Breast epithelium (tissue), 3 donors: ENCODE results near the gene TMCO4.

Experiments used
- POLR2A ChIP-seq: fragments of 450-650 bp; IDR thresholded peaks from one replicate; pipeline ENCODE4 v1.6.1; 2016; ENCODE audit warnings: antibody characterized with exemption, mild to moderate bottlenecking, moderate library complexity
- POLR2AphosphoS5 ChIP-seq, 3 donors: sonication (generic); formaldehyde crosslinking; IDR thresholded peaks; one replicate each; pipeline ENCODE4 v1.6.1; 2017; ENCODE audit warnings: antibody characterized with exemption in 3 of 3
- TF ChIP-seq, protein P1 (sequence below), 3 donors: fragments of 450-650 bp; IDR thresholded peaks; one replicate each; pipeline ENCODE4 v1.5.1; 2016 to 2017; ENCODE audit warnings: antibody characterized with exemption in 3 of 3, mild to moderate bottlenecking in 3 of 3, moderate library complexity in 3 of 3

DNA sequence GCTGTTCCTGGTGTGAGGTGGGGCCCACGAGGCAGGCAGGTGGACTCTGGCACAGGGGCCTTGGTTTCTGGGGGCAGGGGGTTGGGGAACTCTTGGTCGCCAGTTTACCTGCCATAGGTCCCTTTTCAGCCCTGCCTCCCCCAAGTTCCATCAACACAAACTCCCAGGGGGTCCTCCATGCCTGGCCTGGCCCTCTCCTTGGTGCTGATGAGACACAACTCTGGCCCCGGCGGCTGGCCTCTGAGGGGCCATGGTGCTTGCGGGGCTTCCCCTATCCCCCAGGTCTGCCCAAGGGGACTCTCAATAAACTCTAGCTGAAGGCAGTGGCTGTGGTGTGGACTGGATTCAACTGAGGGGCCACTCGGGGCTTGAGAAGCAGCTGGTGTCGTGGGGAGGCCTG lies 119.1 kb downstream of the TMCO4 start:
- TF ChIP-seq, protein P1, sequence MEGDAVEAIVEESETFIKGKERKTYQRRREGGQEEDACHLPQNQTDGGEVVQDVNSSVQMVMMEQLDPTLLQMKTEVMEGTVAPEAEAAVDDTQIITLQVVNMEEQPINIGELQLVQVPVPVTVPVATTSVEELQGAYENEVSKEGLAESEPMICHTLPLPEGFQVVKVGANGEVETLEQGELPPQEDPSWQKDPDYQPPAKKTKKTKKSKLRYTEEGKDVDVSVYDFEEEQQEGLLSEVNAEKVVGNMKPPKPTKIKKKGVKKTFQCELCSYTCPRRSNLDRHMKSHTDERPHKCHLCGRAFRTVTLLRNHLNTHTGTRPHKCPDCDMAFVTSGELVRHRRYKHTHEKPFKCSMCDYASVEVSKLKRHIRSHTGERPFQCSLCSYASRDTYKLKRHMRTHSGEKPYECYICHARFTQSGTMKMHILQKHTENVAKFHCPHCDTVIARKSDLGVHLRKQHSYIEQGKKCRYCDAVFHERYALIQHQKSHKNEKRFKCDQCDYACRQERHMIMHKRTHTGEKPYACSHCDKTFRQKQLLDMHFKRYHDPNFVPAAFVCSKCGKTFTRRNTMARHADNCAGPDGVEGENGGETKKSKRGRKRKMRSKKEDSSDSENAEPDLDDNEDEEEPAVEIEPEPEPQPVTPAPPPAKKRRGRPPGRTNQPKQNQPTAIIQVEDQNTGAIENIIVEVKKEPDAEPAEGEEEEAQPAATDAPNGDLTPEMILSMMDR (IDR thresholded peaks at IDR 0.05), result no peak
- TF ChIP-seq POLR2A, result no peak
- TF ChIP-seq POLR2AphosphoS5 (IDR thresholded peaks at IDR 0.05), result no peak
